Spleen (tissue), 11 donors: ENCODE measurements around the gene HGD. TPM values are rescaled to one million over a fixed set of nuclear protein-coding genes. Genes with fewer than 3 reads are reported as not detected.

Experiments used
- DNase-seq: peaks from one replicate; pipeline ENCODE4 v3.0.0-alpha.2; 2020
- H3K27ac ChIP-seq, 8 donors: fragments of 200-600 bp; sonication (generic) in 7 of 8; 1 replicate in 4 of 8; 2 replicates in 4 of 8; pipeline versions ENCODE4 v1.5.0 to v1.8.0; 2016 to 2021; ENCODE audit warnings: inconsistent platforms in 4 of 8, mild to moderate bottlenecking in 4 of 8, moderate library complexity in 1 of 8
- H3K27me3 ChIP-seq, 7 donors: fragments of 200-600 bp; sonication (generic) in 6 of 7; replicated peaks in 1 of 7; 1 replicate in 4 of 7; 2 replicates in 3 of 7; pipeline versions ENCODE4 v1.5.0 to v1.8.0; 2016 to 2021; ENCODE audit warnings: inconsistent platforms in 3 of 7, mild to moderate bottlenecking in 1 of 7
- H3K36me3 ChIP-seq, 6 donors: fragments of 200-600 bp; sonication (generic) in 5 of 6; 1 replicate in 4 of 6; 2 replicates in 2 of 6; pipeline versions ENCODE4 v1.5.0 to v1.8.0; 2016 to 2021; ENCODE audit warnings: inconsistent platforms in 2 of 6
- H3K4me1 ChIP-seq, 6 donors: fragments of 200-600 bp; sonication (generic) in 5 of 6; 1 replicate in 3 of 6; 2 replicates in 3 of 6; pipeline versions ENCODE4 v1.5.0 to v1.8.0; 2016 to 2021; ENCODE audit warnings: inconsistent platforms in 3 of 6
- H3K4me3 ChIP-seq, 8 donors: fragments of 200-600 bp; sonication (generic) in 7 of 8; 1 replicate in 4 of 8; 2 replicates in 4 of 8; pipeline versions ENCODE4 v1.5.0 to v1.8.0; 2016 to 2021; ENCODE audit warnings: inconsistent platforms in 4 of 8, mild to moderate bottlenecking in 4 of 8, moderate library complexity in 2 of 8
- H3K9me3 ChIP-seq, 8 donors: fragments of 200-600 bp; sonication (generic) in 7 of 8; 1 replicate in 4 of 8; 2 replicates in 4 of 8; pipeline versions ENCODE4 v1.5.0 to v1.8.0; 2016 to 2021; ENCODE audit warnings: inconsistent platforms in 4 of 8
- POLR2A ChIP-seq, 3 donors: fragments of 450-650 bp; IDR thresholded peaks; one replicate each; pipeline ENCODE4 v1.5.1; 2017; ENCODE audit warnings: antibody characterized with exemption in 3 of 3, mild to moderate bottlenecking in 1 of 3
- POLR2AphosphoS5 ChIP-seq, 3 donors: sonication (generic); formaldehyde crosslinking; IDR thresholded peaks; one replicate each; pipeline ENCODE4 v1.5.1; 2017; ENCODE audit warnings: antibody characterized with exemption in 3 of 3
- WGBS, 5 donors: extraction: QIAGEN DNeasy Blood & Tissue Kit in 3 of 5; methylation state at CpG; one replicate each; pipeline versions ENCODE4 v1.1.5 to v1.1.7; 2013 to 2018; 5-methylcytosine and 5-hydroxymethylcytosine counted together
- intact Hi-C: fragments of 100-400 bp; cut with DNase I; formaldehyde crosslinking; loops from one replicate; pipeline ENCODE4 v1.15.0; 2023; ENCODE audit warnings: low total_unique reads
- polyA plus RNA-seq, 3 donors: library from polyadenylated mRNA; stranded (reverse); fragments of 200-250 nt; gene quantifications; one replicate each; pipeline ENCODE4 v1.2.1, GENCODE V29; 2013
- total RNA-seq, 7 donors: library from RNA; depleted of rRNA in 3 of 7; stranded (reverse); fragments of >200 nt in 3 of 7; fragmentation: NEBNext Ultra II Directional in 4 of 7; extraction: Animal tissue kit (Norgen Biotek cat#: 25700) in 4 of 7; gene quantifications; one replicate each; pipeline versions ENCODE4 v1.1.0 to v1.2.1, GENCODE V29; 2016 to 2021
- TF ChIP-seq, protein P1 (sequence below), 11 experiments: fragments of 200-600 bp in 7 of 11; fragments of 450-650 bp in 4 of 11; sonication (generic) in 4 of 11; IDR thresholded peaks in 8 of 11; conservative IDR thresholded peaks in 3 of 11; 1 replicate in 7 of 11; 2 replicates in 4 of 11; pipeline versions ENCODE4 v1.4.0 to v1.8.0; 2016 to 2021; ENCODE audit warnings: antibody characterized with exemption in 11 of 11, inconsistent platforms in 4 of 11, mild to moderate bottlenecking in 1 of 11
- donor health status: healthy with polysubstance abuse.
- donor health status: DM: no; HTN: no; CAD: no; lungs with moderate emphysema.
- donor health status: DM: no; HTN: no; CAD: no.
- donor health status: Bipolar disorder and iron deficiency.
- donor health status: healthy.
- donor health status: DM: no; HTN: no; CAD: no.
- donor health status: DM: yes; HTN: yes; CAD: no.

Gene HGD
- total and polyA plus RNA-seq, 10 donors, result 0.17 to 2.8 (median 0.83) TPM; not detected in 1

DNA sequence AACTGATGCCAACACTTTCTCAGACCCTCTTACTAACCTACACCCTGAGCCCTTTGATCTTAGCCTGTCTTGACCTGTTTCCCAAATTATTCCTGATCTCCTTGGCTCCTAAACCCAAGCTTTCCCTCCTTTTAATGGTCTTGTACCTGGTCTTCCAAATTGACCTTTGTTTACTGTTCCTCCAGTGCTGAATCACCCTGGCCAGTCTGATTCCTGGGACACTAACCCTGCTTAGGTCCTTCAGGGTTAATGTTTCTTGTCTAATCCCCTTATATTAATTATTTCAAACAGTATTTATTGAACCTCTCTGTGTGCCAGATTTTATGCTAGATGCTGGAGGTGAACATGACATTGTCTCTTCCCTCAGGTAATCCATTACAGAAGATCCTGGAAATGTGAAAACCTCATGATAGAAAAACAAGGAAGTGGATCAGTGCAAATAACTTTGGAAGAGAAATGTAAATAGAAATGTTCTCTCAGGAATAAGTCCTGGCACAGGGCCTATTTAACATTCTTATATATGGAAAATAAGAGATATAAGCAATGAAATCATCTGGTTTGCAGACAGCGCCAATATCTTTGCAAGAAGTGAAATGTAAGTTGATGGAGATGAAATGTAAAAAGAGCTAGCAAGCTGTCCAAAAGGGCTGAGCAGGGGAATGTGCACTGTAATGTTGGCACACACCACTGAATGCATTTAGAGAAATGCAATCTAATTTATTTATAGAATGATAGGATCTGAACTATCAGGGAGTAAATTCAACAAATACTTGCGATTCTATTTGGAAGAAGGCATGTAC, 20.7 kb downstream of the HGD start:
- WGBS, 5 donors, result 35 to 70% (median 42%) methylated on average over 2 of the region's 2 CpGs
- H3K27ac ChIP-seq, result no peak overlapping the region
- H3K36me3 ChIP-seq, result no peaks in the 10 kb centered on the region
- H3K9me3 ChIP-seq, result no peaks in the 10 kb centered on the region
- no peak for DNase-seq
- intact Hi-C loops, result no loop called here
- peaks cover 0 to 5% (median 0%) of the 10 kb centered on the region in 6 donors for H3K4me1 ChIP-seq
- H3K4me3 ChIP-seq, result no peak overlapping the region
- no peaks in the 10 kb centered on the region for H3K27me3 ChIP-seq
- TF ChIP-seq, protein P1, sequence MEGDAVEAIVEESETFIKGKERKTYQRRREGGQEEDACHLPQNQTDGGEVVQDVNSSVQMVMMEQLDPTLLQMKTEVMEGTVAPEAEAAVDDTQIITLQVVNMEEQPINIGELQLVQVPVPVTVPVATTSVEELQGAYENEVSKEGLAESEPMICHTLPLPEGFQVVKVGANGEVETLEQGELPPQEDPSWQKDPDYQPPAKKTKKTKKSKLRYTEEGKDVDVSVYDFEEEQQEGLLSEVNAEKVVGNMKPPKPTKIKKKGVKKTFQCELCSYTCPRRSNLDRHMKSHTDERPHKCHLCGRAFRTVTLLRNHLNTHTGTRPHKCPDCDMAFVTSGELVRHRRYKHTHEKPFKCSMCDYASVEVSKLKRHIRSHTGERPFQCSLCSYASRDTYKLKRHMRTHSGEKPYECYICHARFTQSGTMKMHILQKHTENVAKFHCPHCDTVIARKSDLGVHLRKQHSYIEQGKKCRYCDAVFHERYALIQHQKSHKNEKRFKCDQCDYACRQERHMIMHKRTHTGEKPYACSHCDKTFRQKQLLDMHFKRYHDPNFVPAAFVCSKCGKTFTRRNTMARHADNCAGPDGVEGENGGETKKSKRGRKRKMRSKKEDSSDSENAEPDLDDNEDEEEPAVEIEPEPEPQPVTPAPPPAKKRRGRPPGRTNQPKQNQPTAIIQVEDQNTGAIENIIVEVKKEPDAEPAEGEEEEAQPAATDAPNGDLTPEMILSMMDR (IDR thresholded peaks at IDR 0.05 in 8 of 11, conservative IDR thresholded peaks at IDR 0.05 in 3 of 11), result no peak
- TF ChIP-seq POLR2AphosphoS5 (IDR thresholded peaks at IDR 0.05) (no peak), POLR2A (IDR thresholded peaks at IDR 0.05) (no peak)

DNA sequence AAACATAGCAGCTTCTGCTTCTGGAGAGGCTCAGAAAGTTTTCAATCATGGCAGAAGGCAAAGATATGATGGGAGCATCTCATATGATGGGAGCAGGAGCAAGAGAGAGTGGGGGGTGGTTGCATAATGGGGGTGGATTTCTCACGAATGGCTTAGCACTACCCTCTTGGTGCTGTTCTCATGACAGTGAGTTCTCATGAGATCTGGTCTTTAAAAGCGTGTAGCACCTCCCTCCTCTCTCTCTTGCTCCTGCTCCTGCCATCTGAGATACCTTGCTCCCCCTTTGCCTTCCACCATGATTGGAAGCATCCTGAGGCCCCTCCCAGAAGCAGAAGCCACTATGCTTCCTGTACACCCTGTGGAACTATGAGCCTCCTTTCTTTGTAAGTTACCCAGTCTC, 22.2 kb downstream of the HGD start:
- DNase-seq, result no peak
- WGBS, 5 donors, result 84 to 93% (median 89%) methylated on average over 2 of the region's 2 CpGs
- no peaks in the 10 kb centered on the region for H3K9me3 ChIP-seq
- TF ChIP-seq, protein P1 (IDR thresholded peaks at IDR 0.05 in 8 of 11, conservative IDR thresholded peaks at IDR 0.05 in 3 of 11), result no peak
- no peak for TF ChIP-seq POLR2AphosphoS5 (IDR thresholded peaks at IDR 0.05)
- TF ChIP-seq POLR2A (IDR thresholded peaks at IDR 0.05), result no peak
- no peaks in the 10 kb centered on the region for H3K36me3 ChIP-seq
- peaks cover 0 to 5% (median 0%) of the 10 kb centered on the region in 6 donors for H3K4me1 ChIP-seq
- no peaks in the 10 kb centered on the region for H3K27me3 ChIP-seq
- no peak overlapping the region for H3K4me3 ChIP-seq
- intact Hi-C loops, result no loop called here
- H3K27ac ChIP-seq, result no peak overlapping the region

DNA sequence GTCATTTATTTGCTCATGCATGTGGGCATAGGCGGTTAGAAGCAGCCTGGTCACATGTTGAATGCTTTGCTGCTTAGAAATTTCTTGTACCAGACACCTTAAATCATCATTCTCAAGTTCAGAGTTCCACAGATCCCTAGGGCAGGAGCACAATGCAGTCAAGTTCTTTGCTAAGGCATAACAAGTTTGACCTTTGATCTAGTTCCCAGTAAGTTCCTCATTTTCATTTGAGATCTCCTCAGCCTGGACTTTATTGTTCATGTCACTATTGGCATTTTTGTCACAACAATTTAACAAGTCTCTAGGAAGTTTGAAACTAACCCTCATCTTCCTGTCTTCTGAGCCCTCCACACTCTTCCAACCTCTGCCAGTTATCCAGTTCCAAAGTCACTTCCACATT, 22.8 kb downstream of the HGD start:
- H3K4me3 ChIP-seq, result no peak overlapping the region
- TF ChIP-seq POLR2A (IDR thresholded peaks at IDR 0.05) (no peak), POLR2AphosphoS5 (IDR thresholded peaks at IDR 0.05) (no peak)
- TF ChIP-seq, protein P1 (IDR thresholded peaks at IDR 0.05 in 8 of 11, conservative IDR thresholded peaks at IDR 0.05 in 3 of 11), result no peak
- DNase-seq, result no peak
- peaks cover 0 to 5% (median 0%) of the 10 kb centered on the region in 6 donors for H3K4me1 ChIP-seq
- intact Hi-C loops, result no loop called here
- H3K27ac ChIP-seq, result no peak overlapping the region
- WGBS, 5 donors, result 81 to 96% (median 86%) methylated on average over 1 of the region's 1 CpG
- H3K36me3 ChIP-seq, result no peaks in the 10 kb centered on the region
- H3K9me3 ChIP-seq, result no peaks in the 10 kb centered on the region
- no peaks in the 10 kb centered on the region for H3K27me3 ChIP-seq

DNA sequence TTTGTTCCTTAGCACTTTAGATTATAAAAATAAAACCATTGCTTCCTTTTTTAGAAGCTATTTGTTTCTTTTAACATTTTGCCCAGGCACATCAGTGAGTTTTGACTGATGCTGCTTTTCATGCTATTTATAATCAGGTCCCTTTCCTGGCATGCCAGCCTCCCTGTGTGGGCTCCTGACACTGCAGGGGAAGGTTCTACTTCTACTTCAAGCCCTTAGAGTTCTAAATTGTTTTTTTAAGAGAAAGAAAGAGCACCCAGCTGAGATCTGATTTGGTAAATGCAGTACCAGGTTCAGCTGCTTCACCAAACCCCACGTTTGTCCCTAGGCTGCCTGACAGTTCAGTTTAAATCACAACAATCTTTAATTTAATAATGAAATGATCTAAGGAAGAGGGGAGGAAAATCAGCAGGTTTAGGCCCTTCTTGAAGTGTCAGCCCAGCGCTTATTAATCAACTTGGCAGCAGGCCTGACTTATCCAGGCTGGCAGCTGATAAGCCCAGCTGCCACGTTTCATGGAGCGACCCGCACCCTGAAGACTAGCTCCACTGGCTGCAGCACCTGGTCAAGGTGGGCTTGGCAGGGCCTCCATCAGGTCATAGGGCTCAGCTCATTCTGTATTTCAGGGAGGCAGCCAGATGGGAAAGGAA, 29.0 kb downstream of the HGD start:
- Histone ChIP-seq H3K9me3 (no peaks in the 10 kb centered on the region), H3K27me3 (no peaks in the 10 kb centered on the region), H3K27ac (no peak overlapping the region), H3K4me3 (no peak overlapping the region), H3K36me3 (no peaks in the 10 kb centered on the region), H3K4me1 (no peaks in the 10 kb centered on the region)
- TF ChIP-seq POLR2A (IDR thresholded peaks at IDR 0.05), result no peak
- no peak for TF ChIP-seq POLR2AphosphoS5 (IDR thresholded peaks at IDR 0.05)
- TF ChIP-seq, protein P1 (IDR thresholded peaks at IDR 0.05 in 8 of 11, conservative IDR thresholded peaks at IDR 0.05 in 3 of 11), result no peak
- no peak for DNase-seq
- WGBS, 5 donors, result 83 to 89% (median 88%) methylated on average over 5 of the region's 5 CpGs
- intact Hi-C loops, result no loop called here
